HG03575 (cell line): ENCODE data around the gene MYO7A.

Experiments
- ATAC-seq: cut with Tn5 transposase; IDR thresholded peaks from one replicate; pipeline ENCODE4 v1.9.1; 2021; ENCODE audit not compliant: unreplicated experiment, insufficient number of reproducible peaks, low FRiP score; ENCODE audit errors: extremely low read depth

Gene MYO7A

DNA sequence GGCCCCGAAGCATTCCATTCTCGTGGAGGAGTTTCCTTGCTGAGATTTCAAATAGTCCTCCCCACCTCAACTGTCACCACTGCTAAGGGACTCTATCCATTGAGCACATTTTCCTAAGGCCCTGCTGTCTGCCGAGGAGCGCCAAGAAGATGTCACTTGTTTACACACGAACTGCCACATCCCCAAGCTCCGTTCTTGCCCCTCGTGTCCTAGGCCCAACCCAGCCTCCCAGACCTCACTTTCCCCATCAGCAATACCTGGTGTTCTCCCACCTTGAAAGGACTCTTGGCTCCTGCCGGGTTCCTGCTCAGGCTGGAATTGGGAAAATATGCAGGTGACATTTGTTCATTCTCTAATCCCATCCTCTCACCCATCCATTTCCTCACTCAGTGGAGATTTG, 4.0 kb upstream of the MYO7A start:
- ATAC-seq: no peak

GRCh38 chr11:77124488-77124887, 3.6 kb upstream of the MYO7A start:
- ATAC-seq: no peak

GRCh38 chr11:77125191-77125590, 2.9 kb upstream of the MYO7A start:
- no peak for ATAC-seq

DNA sequence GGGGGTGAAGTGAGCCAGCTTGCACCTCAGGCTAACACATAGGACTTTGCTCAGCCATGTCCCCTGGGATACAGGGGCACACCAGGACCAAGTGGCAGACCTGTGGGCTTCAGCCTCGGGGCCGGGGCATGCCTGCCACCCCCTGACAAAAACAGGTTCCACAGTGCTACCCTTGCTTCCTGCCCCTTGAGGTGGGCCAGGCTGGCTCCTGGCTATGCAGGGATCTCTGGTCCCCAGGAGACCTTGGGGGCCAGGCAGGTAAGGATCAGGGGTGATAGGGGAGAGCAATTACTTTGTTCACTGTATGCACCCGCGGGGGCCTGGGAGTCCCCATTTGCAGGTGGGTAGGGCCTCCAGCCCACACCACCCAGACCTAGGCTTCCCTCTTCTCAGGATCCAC, 2.4 kb upstream of the MYO7A start:
- no peak for ATAC-seq

GRCh38 chr11:77126156-77126775, 1.8 kb upstream of the MYO7A start:
- ATAC-seq: no peak

GRCh38 chr11:77126861-77127234, 1.2 kb upstream of the MYO7A start:
- no peak for ATAC-seq

GRCh38 chr11:77127235-77127911, 673 bp upstream of the MYO7A start:
- ATAC-seq: no peak

- no peak for ATAC-seq
These were observed 1.2 kb downstream of the MYO7A start for GRCh38 chr11:77129069-77129841.

- no peak for ATAC-seq
These were observed 2.1 kb downstream of the MYO7A start for GRCh38 chr11:77129842-77130756.

DNA sequence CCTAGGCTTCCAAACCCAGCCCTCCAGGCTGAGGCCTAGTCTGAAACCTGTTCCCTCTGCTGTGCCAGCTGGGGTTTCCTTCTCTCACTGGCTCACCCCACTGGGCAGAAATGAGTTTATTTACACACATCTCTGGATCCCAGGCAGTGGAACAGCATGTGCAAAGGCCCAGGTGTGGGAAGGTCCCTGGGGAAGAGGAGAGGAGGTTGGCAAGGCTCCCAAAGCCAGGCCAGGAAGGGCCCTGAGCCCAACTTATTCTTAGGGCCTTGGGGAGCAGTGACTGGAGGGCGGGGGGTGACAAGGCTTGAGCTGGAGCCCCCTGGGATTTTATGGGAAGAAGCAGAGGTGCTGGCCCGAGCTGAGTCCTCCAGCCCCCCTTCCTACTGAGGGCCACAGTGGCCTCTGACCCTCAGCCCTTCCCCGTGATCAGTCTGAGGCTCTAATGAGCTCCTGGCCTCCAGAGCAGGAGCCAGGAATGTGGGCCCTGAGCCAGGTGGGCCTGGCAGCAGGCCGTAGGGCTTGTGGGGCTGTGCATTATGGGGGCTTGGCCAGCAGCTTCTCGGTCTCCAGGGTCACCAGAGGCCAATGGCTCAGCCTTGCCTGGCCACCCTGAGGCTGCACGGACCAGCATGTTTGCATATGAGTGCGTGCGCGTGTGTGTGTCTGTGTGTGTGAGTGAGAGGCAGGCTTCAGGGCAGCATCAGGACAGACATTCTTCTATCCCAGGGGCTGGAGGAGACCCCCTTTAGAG, 2.9 kb downstream of the MYO7A start:
- ATAC-seq: no peak

DNA sequence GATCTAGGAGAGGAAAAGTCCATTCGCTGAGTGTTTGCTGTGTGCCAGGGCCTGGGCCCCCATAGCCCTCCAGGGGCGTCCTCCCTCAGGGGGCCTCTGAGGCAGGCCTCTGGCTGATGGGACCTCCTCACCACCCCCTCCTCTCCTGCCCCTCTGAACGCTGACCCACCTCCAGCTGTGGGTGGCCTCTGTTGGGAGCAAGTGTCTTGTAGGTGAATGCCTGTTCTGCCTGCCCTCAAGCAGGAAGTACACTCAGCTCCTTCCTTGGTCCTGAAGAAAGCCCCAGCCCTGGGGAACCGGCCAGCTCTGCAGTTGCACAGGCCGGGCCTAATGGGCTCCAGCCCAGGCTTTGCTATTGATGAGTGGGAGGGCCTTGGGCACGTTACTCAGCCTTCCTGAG, 3.5 kb downstream of the MYO7A start:
- no peak for ATAC-seq

DNA sequence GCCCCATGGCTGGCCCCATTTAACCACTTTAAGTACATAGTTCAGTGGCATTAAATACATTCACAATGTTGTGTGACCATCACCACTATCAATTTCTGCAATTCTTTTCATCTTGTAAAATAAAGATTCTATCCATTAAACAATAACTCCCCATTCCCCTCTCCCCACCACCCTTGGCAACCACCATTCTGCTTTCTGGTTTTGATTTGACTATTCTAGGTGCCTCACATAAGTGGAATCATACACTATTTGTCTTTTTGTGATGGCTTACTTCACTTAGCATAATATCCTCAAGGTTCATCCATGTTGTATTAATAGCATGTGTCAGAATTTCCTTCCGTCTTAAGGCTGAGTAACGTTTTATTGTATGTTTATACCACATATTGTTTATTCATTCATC, 7.0 kb downstream of the MYO7A start:
- no peak for ATAC-seq

- no peak for ATAC-seq
These were observed 8.0 kb downstream of the MYO7A start for GRCh38 chr11:77136074-77136473.

DNA sequence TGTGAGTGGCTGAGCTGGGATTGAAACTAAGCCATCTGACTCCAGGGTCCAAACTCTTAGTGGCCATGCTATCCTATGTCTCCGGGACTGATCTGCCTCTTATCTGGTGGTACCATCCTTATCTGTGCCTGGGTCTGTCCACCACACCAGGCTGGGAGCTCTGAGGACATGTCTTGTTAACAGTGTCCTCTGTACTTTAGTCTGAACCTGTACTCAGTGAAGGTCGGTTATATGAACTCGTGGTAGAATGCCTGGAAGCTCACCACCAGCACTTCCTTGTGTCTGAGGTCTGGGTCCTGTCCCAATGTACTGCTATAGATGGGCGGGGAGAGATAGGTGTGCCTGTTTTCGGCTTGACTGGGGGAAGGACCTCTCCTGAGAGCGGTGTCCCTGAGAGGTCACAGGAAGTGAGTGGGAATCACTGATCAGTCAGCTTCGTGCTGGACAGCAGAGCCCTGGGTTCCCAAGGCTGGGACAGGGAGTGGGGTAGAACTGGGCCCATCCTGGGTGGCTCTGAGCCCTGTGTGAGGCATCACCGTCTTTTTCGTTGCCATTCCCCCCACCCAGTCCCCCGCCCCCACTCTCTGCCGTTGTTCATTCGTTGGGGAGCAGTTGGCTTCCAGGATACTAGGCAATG, 8.9 kb downstream of the MYO7A start:
- ATAC-seq: no peak

DNA sequence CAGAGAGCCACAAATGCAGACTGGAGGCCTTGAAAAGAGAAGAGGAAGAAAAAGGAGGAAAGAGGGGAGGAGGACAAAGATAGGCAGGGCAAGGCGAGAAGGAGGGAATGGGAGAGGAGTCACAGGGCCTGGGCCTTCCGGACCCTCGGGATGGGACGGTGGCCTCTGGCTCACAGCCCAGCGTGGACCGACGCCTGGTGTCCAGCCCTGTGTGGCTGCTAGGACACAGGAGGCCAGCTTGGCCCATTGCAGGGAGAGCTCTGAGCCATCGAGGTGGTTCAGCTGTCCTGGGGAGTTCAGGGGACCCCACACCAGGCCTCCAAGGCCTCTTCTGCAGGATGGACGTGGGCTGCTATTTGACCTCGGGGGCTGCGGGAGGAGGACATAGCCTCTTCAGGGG, 9.4 kb downstream of the MYO7A start:
- ATAC-seq: no peak

DNA sequence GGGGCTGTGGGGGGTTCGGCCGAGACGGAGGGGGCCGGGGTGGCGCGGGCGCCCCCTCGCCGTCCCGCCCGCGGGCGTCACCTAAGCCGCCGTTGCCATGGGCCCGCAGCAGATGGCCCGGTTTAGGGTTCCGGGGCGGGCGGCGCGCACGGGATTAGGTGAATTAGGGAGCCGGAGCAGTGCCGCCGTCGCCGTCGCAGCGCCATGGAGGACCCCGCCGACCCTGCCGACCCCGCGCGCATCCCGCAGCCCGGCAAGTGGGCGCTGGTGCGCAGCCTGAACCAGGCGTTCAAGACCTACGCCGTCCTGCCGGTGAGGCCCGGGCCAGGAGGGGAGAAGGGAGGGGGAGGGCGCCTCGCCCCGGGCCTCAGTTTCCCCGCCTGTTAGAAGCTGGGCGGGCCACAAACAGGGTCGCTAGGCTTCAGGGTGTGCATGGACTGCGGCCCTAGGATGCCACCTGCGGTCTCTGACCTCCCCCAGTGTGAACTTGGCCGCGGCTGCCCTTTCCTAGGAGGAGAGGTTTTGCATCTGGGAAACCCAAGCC, 10.1 kb downstream of the MYO7A start:
- no peak for ATAC-seq

DNA sequence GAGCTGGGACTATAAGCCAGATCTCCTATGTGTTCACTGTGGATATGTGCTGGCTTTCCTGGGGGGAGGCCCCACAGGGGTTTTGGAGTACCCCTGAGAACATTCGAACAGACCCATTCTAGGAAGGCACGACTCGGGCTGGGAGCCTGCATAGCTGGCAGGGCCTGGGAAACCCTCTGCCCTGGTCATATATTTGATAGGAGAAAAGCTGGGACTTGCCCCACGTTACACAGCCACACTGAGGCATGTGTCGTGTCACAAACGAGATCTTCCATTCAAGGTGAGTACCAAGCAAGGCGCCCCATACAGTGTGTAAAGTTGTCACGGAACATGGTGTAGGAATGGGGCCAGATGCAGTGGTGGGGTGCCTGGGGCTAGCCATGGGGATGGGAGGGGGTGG, 11.2 kb downstream of the MYO7A start:
- ATAC-seq: no peak

- ATAC-seq: no peak
These were observed 12.3 kb downstream of the MYO7A start for GRCh38 chr11:77140231-77140851.
